Hepatocyte (in vitro differentiated cells): ENCODE results near the gene GNAI2. TPM values are rescaled to one million over a fixed set of nuclear protein-coding genes. Genes with fewer than 3 reads are reported as not detected.

ENCODE experiments used
- DNase-seq: peaks from one replicate; pipeline ENCODE4 v3.0.0-alpha.2; 2016; ENCODE audit warnings: low spot score
- H2AFZ ChIP-seq: fragments of 200-600 bp; sonication (generic); 2 replicates; pipeline ENCODE4 v1.6.0; 2016; ENCODE audit warnings: antibody characterized with exemption, mild to moderate bottlenecking
- H3K27ac ChIP-seq: fragments of 200-600 bp; sonication (generic); 2 replicates; pipeline ENCODE4 v1.5.1; 2016; ENCODE audit warnings: mild to moderate bottlenecking
- H3K27me3 ChIP-seq: fragments of 200-600 bp; sonication (generic); 2 replicates; pipeline ENCODE4 v1.6.1; 2016
- H3K36me3 ChIP-seq: fragments of 200-600 bp; sonication (generic); replicated peaks from 2 replicates; pipeline ENCODE4 v1.5.1; 2016; ENCODE audit warnings: low read depth; ENCODE audit not compliant: insufficient read depth
- H3K4me1 ChIP-seq: fragments of 200-600 bp; sonication (generic); 2 replicates; pipeline ENCODE4 v1.5.1; 2016; ENCODE audit warnings: mild to moderate bottlenecking, moderate library complexity; ENCODE audit not compliant: insufficient read depth
- H3K4me2 ChIP-seq: fragments of 200-600 bp; sonication (generic); 2 replicates; pipeline ENCODE4 v1.6.0; 2016
- H3K4me3 ChIP-seq: fragments of 200-600 bp; sonication (generic); 2 replicates; pipeline ENCODE4 v1.5.1; 2016; ENCODE audit warnings: mild to moderate bottlenecking
- H3K79me2 ChIP-seq: fragments of 200-600 bp; sonication (generic); 2 replicates; pipeline ENCODE4 v1.6.0; 2017; ENCODE audit warnings: mild to moderate bottlenecking
- H3K9me2 ChIP-seq: fragments of 200-600 bp; sonication (generic); replicated peaks from 2 replicates; pipeline ENCODE4 v1.6.0; 2017; ENCODE audit warnings: mild to moderate bottlenecking; ENCODE audit not compliant: insufficient read depth
- H3K9me3 ChIP-seq: fragments of 200-600 bp; sonication (generic); 2 replicates; pipeline ENCODE4 v1.5.1; 2016; ENCODE audit warnings: low read depth, mild to moderate bottlenecking
- H4K20me1 ChIP-seq: fragments of 200-600 bp; sonication (generic); 2 replicates; pipeline ENCODE4 v1.6.0; 2016; ENCODE audit warnings: mild to moderate bottlenecking; ENCODE audit not compliant: insufficient read depth, poor library complexity, severe bottlenecking
- CTCF ChIP-seq: fragments of 200-600 bp; sonication (generic); IDR thresholded peaks from 2 replicates; pipeline ENCODE4 v1.5.1; 2016; ENCODE audit warnings: antibody characterized with exemption, mild to moderate bottlenecking; ENCODE audit not compliant: poor library complexity
- EZH2 ChIP-seq: fragments of 200-600 bp; sonication (generic); IDR thresholded peaks from 2 replicates; pipeline ENCODE4 v1.6.1; 2016; ENCODE audit warnings: antibody characterized with exemption, mild to moderate bottlenecking, borderline replicate concordance
- EZH2phosphoT487 ChIP-seq: fragments of 200-600 bp; sonication (generic); IDR thresholded peaks from one replicate; pipeline ENCODE4 v1.6.1; 2018; ENCODE audit warnings: antibody characterized with exemption, mild to moderate bottlenecking, low read depth, moderate library complexity; ENCODE audit not compliant: unreplicated experiment, severe bottlenecking
- WGBS: methylation state at CpG from one replicate; pipeline ENCODE4 v1.1.6; 2016; ENCODE audit warnings: low lambda C conversion rate; ENCODE audit errors: missing lambda C conversion rate; 5-methylcytosine and 5-hydroxymethylcytosine counted together
- polyA plus RNA-seq: library from polyadenylated mRNA; unstranded; fragments of >200 nt; fragmentation: Nextera tagmentation; extraction: Ambion mirVana; gene quantifications from 2 replicates; pipeline ENCODE4 v1.2.1, GENCODE V29; 2016
- total RNA-seq: library from RNA; depleted of rRNA; stranded (reverse); fragments of >200 nt; gene quantifications from 2 replicates; pipeline ENCODE4 v1.2.3, GENCODE V29; 2014

Gene GNAI2
- total and polyA plus RNA-seq, 2 experiments from 2014 or later: 103 to 233 TPM

- Histone ChIP-seq H3K27me3 (no peaks in the 10 kb centered on the region), H3K4me3 (no peak overlapping the region), H2AFZ (peak overlapping the region; percentile 54), H3K79me2 (peaks cover 16% of the 10 kb centered on the region), H3K9me3 (no peaks in the 10 kb centered on the region), H3K4me2 (peak overlapping the region; percentile 82), H3K27ac (peak overlapping the region; percentile 71), H3K4me1 (peaks cover 18% of the 10 kb centered on the region), H3K9me2 (no peaks in the 10 kb centered on the region), H4K20me1 (no peaks in the 10 kb centered on the region), H3K36me3 (no peaks in the 10 kb centered on the region)
- TF ChIP-seq CTCF (no peak), EZH2 (no peak), EZH2phosphoT487 (no peak)
- no peak for DNase-seq
- 90% methylated on average over 12 of the region's 12 CpGs for WGBS
Observed at GRCh38 chr3:50293079-50293801, 57.2 kb downstream of the GNAI2 start.

- no peak for TF ChIP-seq EZH2
- TF ChIP-seq CTCF: no peak
- no peak for TF ChIP-seq EZH2phosphoT487
- H3K9me3 ChIP-seq: no peaks in the 10 kb centered on the region
- no peaks in the 10 kb centered on the region for H3K27me3 ChIP-seq
- H3K4me3 ChIP-seq: no peak overlapping the region
- H3K9me2 ChIP-seq: no peaks in the 10 kb centered on the region
- DNase-seq: no peak
- peaks cover 23% of the 10 kb centered on the region for H3K4me1 ChIP-seq
- H4K20me1 ChIP-seq: no peaks in the 10 kb centered on the region
- H3K79me2 ChIP-seq: peaks cover 20% of the 10 kb centered on the region
- H3K27ac ChIP-seq: no peak overlapping the region
- WGBS: 94% methylated on average over 4 of the region's 4 CpGs
- H2AFZ ChIP-seq: no peak overlapping the region
- no peak overlapping the region for H3K4me2 ChIP-seq
- no peaks in the 10 kb centered on the region for H3K36me3 ChIP-seq
Observed at GRCh38 chr3:50294089-50294488, 58.1 kb downstream of the GNAI2 start.

- H3K27me3 ChIP-seq: no peaks in the 10 kb centered on the region
- no peak overlapping the region for H3K4me3 ChIP-seq
- H4K20me1 ChIP-seq: no peaks in the 10 kb centered on the region
- H3K4me2 ChIP-seq: no peak overlapping the region
- H3K9me2 ChIP-seq: no peaks in the 10 kb centered on the region
- no peak for TF ChIP-seq EZH2
- TF ChIP-seq CTCF: no peak
- no peak for TF ChIP-seq EZH2phosphoT487
- no peaks in the 10 kb centered on the region for H3K36me3 ChIP-seq
- no peak for DNase-seq
- no peak overlapping the region for H2AFZ ChIP-seq
- WGBS: 96% methylated on average over 22 of the region's 22 CpGs
- H3K4me1 ChIP-seq: peaks cover 23% of the 10 kb centered on the region
- no peak overlapping the region for H3K27ac ChIP-seq
- H3K79me2 ChIP-seq: peaks cover 20% of the 10 kb centered on the region
- no peaks in the 10 kb centered on the region for H3K9me3 ChIP-seq
Observed at GRCh38 chr3:50294492-50295403, 58.7 kb downstream of the GNAI2 start.
